ENCODE data around the gene PIK3R1. TPM values are rescaled to one million over a fixed set of nuclear protein-coding genes. Genes with fewer than 3 reads are reported as not detected.

Gene PIK3R1
- total and polyA plus RNA-seq, 4 experiments from 2014 or later = 92.6 to 152 (median 125) TPM

- DNase-seq = no peak
- H3K36me3 ChIP-seq (ENCODE audit: insufficient read depth, low read length) = no peaks in the 10 kb centered on the region
- H3K27ac ChIP-seq (ENCODE audit: low read depth, low read length) = no peak overlapping the region
- H3K27me3 ChIP-seq (ENCODE audit: insufficient read depth, low read length) = no peaks in the 10 kb centered on the region
- H3K4me3 Mint-ChIP-seq = no peak overlapping the region
- H3K4me1 Mint-ChIP-seq = peaks cover 10 to 18% (median 12%) of the 10 kb centered on the region in 4 donors
- H3K27ac Mint-ChIP-seq = no peak overlapping the region
- peaks cover 10% of the 10 kb centered on the region for H3K4me1 ChIP-seq (ENCODE audit: insufficient read depth, low read length)
- ChIA-PET POLR2A (ENCODE audit: partially characterized antibody) (no interaction called here), CTCF (ENCODE audit: partially characterized antibody) (no interaction called here)
- no peaks in the 10 kb centered on the region for H3K9me3 ChIP-seq (ENCODE audit: control insufficient read depth in 1 of 2, low read length in 2 of 2)
- H3K4me3 ChIP-seq (ENCODE audit: low read length in 2 of 2) = no peak overlapping the region
- peaks cover 0 to 6% (median 0%) of the 10 kb centered on the region in 8 donors for H3K9me3 Mint-ChIP-seq
- peaks cover 0 to under 1% of the 10 kb centered on the region in 2 donors for H3K27me3 Mint-ChIP-seq
- H3K36me3 Mint-ChIP-seq = no peaks in the 10 kb centered on the region
- intact Hi-C loops (cut with micrococcal nuclease) = no loop called here
These were observed 98.9 kb downstream of the PIK3R1 start for GRCh38 chr5:68314465-68314864.

- POLR2A ChIA-PET (ENCODE audit: partially characterized antibody) = no interaction called here
- Mint-ChIP-seq H3K27me3 (peaks cover 0 to 2% of the 10 kb centered on the region in 2 donors), H3K27ac (peak overlapping the region in 5 of 7 donors; percentile 39 to 82 (median 58)), H3K36me3 (no peaks in the 10 kb centered on the region), H3K9me3 (peaks cover 0 to 6% (median 0%) of the 10 kb centered on the region in 8 donors), H3K4me3 (peak overlapping the region in 2 of 8 donors; percentile 34 to 69), H3K4me1 (peaks cover 10 to 18% (median 12%) of the 10 kb centered on the region in 4 donors)
- CTCF ChIA-PET (ENCODE audit: partially characterized antibody) = no interaction called here
- no peak overlapping the region for H3K4me3 ChIP-seq (ENCODE audit: low read length in 2 of 2)
- no peaks in the 10 kb centered on the region for H3K27me3 ChIP-seq (ENCODE audit: insufficient read depth, low read length)
- DNase-seq = peak in 4 of 5 donors; percentile 17 to 53 (median 30)
- no peak overlapping the region for H3K27ac ChIP-seq (ENCODE audit: low read depth, low read length)
- no peaks in the 10 kb centered on the region for H3K9me3 ChIP-seq (ENCODE audit: control insufficient read depth in 1 of 2, low read length in 2 of 2)
- peaks cover 10% of the 10 kb centered on the region for H3K4me1 ChIP-seq (ENCODE audit: insufficient read depth, low read length)
- intact Hi-C loops (cut with micrococcal nuclease) = no loop called here
- no peaks in the 10 kb centered on the region for H3K36me3 ChIP-seq (ENCODE audit: insufficient read depth, low read length)
These were observed 100.2 kb downstream of the PIK3R1 start for GRCh38 chr5:68315679-68316271.

- DNase-seq = no peak
- Mint-ChIP-seq H3K27ac (peak overlapping the region in 1 of 7 donors; percentile 9), H3K9me3 (peaks cover 0 to 4% (median 0%) of the 10 kb centered on the region in 8 donors), H3K27me3 (peaks cover 0 to 2% of the 10 kb centered on the region in 2 donors), H3K4me3 (no peak overlapping the region), H3K36me3 (no peaks in the 10 kb centered on the region), H3K4me1 (peaks cover 10 to 18% (median 12%) of the 10 kb centered on the region in 4 donors)
- no peaks in the 10 kb centered on the region for H3K9me3 ChIP-seq (ENCODE audit: control insufficient read depth in 1 of 2, low read length in 2 of 2)
- no peaks in the 10 kb centered on the region for H3K27me3 ChIP-seq (ENCODE audit: insufficient read depth, low read length)
- H3K4me1 ChIP-seq (ENCODE audit: insufficient read depth, low read length) = peaks cover 10% of the 10 kb centered on the region
- ChIA-PET POLR2A (ENCODE audit: partially characterized antibody) (no interaction called here), CTCF (ENCODE audit: partially characterized antibody) (no interaction called here)
- H3K36me3 ChIP-seq (ENCODE audit: insufficient read depth, low read length) = no peaks in the 10 kb centered on the region
- intact Hi-C loops (cut with micrococcal nuclease) = no loop called here
- no peak overlapping the region for H3K27ac ChIP-seq (ENCODE audit: low read depth, low read length)
- no peak overlapping the region for H3K4me3 ChIP-seq (ENCODE audit: low read length in 2 of 2)
These were observed 100.9 kb downstream of the PIK3R1 start for GRCh38 chr5:68316469-68316868.

GRCh38 chr5:68317646-68318045 lies 102.1 kb downstream of the PIK3R1 start:
- no peaks in the 10 kb centered on the region for H3K9me3 ChIP-seq (ENCODE audit: control insufficient read depth in 1 of 2, low read length in 2 of 2)
- H3K27ac ChIP-seq (ENCODE audit: low read depth, low read length) = no peak overlapping the region
- peaks cover 0 to 2% of the 10 kb centered on the region in 2 donors for H3K27me3 Mint-ChIP-seq
- H3K27me3 ChIP-seq (ENCODE audit: insufficient read depth, low read length) = no peaks in the 10 kb centered on the region
- no peaks in the 10 kb centered on the region for H3K36me3 ChIP-seq (ENCODE audit: insufficient read depth, low read length)
- ChIA-PET POLR2A (ENCODE audit: partially characterized antibody) (no interaction called here), CTCF (ENCODE audit: partially characterized antibody) (no interaction called here)
- H3K27ac Mint-ChIP-seq = no peak overlapping the region
- H3K9me3 Mint-ChIP-seq = peaks cover 0 to 4% (median 0%) of the 10 kb centered on the region in 8 donors
- DNase-seq = no peak
- H3K36me3 Mint-ChIP-seq = no peaks in the 10 kb centered on the region
- H3K4me1 ChIP-seq (ENCODE audit: insufficient read depth, low read length) = peaks cover 10% of the 10 kb centered on the region
- intact Hi-C loops (cut with micrococcal nuclease) = no loop called here
- no peak overlapping the region for H3K4me3 Mint-ChIP-seq
- H3K4me3 ChIP-seq (ENCODE audit: low read length in 2 of 2) = no peak overlapping the region
- peaks cover 10 to 18% (median 12%) of the 10 kb centered on the region in 4 donors for H3K4me1 Mint-ChIP-seq

GRCh38 chr5:68318955-68319705 lies 103.6 kb downstream of the PIK3R1 start:
- Mint-ChIP-seq H3K36me3 (no peaks in the 10 kb centered on the region), H3K4me3 (no peak overlapping the region), H3K27me3 (peaks cover 0 to 2% of the 10 kb centered on the region in 2 donors), H3K9me3 (peaks cover 0 to 4% (median 0%) of the 10 kb centered on the region in 8 donors), H3K4me1 (peaks cover 10 to 18% (median 12%) of the 10 kb centered on the region in 4 donors), H3K27ac (peak overlapping the region in 1 of 7 donors; percentile 57)
- H3K27ac ChIP-seq (ENCODE audit: low read depth, low read length) = no peak overlapping the region
- H3K27me3 ChIP-seq (ENCODE audit: insufficient read depth, low read length) = no peaks in the 10 kb centered on the region
- no peak overlapping the region for H3K4me3 ChIP-seq (ENCODE audit: low read length in 2 of 2)
- no peaks in the 10 kb centered on the region for H3K9me3 ChIP-seq (ENCODE audit: control insufficient read depth in 1 of 2, low read length in 2 of 2)
- no peak for DNase-seq
- ChIA-PET CTCF (ENCODE audit: partially characterized antibody) (no interaction called here), POLR2A (ENCODE audit: partially characterized antibody) (no interaction called here)
- peaks cover 10% of the 10 kb centered on the region for H3K4me1 ChIP-seq (ENCODE audit: insufficient read depth, low read length)
- intact Hi-C loops (cut with micrococcal nuclease) = no loop called here
- no peaks in the 10 kb centered on the region for H3K36me3 ChIP-seq (ENCODE audit: insufficient read depth, low read length)

- H3K4me1 Mint-ChIP-seq = peaks cover 10 to 18% (median 12%) of the 10 kb centered on the region in 4 donors
- Histone ChIP-seq H3K27me3 (ENCODE audit: insufficient read depth, low read length) (no peaks in the 10 kb centered on the region), H3K9me3 (ENCODE audit: control insufficient read depth in 1 of 2, low read length in 2 of 2) (no peaks in the 10 kb centered on the region), H3K27ac (ENCODE audit: low read depth, low read length) (no peak overlapping the region), H3K4me3 (ENCODE audit: low read length in 2 of 2) (no peak overlapping the region), H3K36me3 (ENCODE audit: insufficient read depth, low read length) (no peaks in the 10 kb centered on the region), H3K4me1 (ENCODE audit: insufficient read depth, low read length) (peaks cover 10% of the 10 kb centered on the region)
- peaks cover 0 to 4% (median 0%) of the 10 kb centered on the region in 8 donors for H3K9me3 Mint-ChIP-seq
- CTCF ChIA-PET (ENCODE audit: partially characterized antibody) = interaction anchor here (1.5 kb wide), 1 partner anchor 33 kb away, joined by 4 read pairs; no protein-coding TSS in a partner anchor
- no peaks in the 10 kb centered on the region for H3K36me3 Mint-ChIP-seq
- no peak for DNase-seq
- peaks cover 2 to 4% of the 10 kb centered on the region in 2 donors for H3K27me3 Mint-ChIP-seq
- peak overlapping the region in 1 of 7 donors; percentile 57 for H3K27ac Mint-ChIP-seq
- intact Hi-C loops (cut with micrococcal nuclease) = no loop called here
- POLR2A ChIA-PET (ENCODE audit: partially characterized antibody) = no interaction called here
- H3K4me3 Mint-ChIP-seq = no peak overlapping the region
These were observed 104.3 kb downstream of the PIK3R1 start for GRCh38 chr5:68319706-68320412.

- no peaks in the 10 kb centered on the region for H3K27me3 ChIP-seq (ENCODE audit: insufficient read depth, low read length)
- POLR2A ChIA-PET (ENCODE audit: partially characterized antibody) = no interaction called here
- H3K36me3 ChIP-seq (ENCODE audit: insufficient read depth, low read length) = no peaks in the 10 kb centered on the region
- Mint-ChIP-seq H3K9me3 (peaks cover 0 to 4% (median 0%) of the 10 kb centered on the region in 8 donors), H3K4me1 (peaks cover 7 to 13% (median 10%) of the 10 kb centered on the region in 4 donors), H3K27me3 (peaks cover 6 to 8% of the 10 kb centered on the region in 2 donors), H3K27ac (no peak overlapping the region), H3K36me3 (peaks cover 0 to 3% of the 10 kb centered on the region in 2 donors), H3K4me3 (no peak overlapping the region)
- DNase-seq = no peak
- CTCF ChIA-PET (ENCODE audit: partially characterized antibody) = interaction anchor here (1.5 kb wide), 1 partner anchor 34 kb away, joined by 4 read pairs; no protein-coding TSS in a partner anchor
- peaks cover 7% of the 10 kb centered on the region for H3K4me1 ChIP-seq (ENCODE audit: insufficient read depth, low read length)
- no peak overlapping the region for H3K4me3 ChIP-seq (ENCODE audit: low read length in 2 of 2)
- intact Hi-C loops (cut with micrococcal nuclease) = no loop called here
- H3K27ac ChIP-seq (ENCODE audit: low read depth, low read length) = no peak overlapping the region
- no peaks in the 10 kb centered on the region for H3K9me3 ChIP-seq (ENCODE audit: control insufficient read depth in 1 of 2, low read length in 2 of 2)
These were observed 104.9 kb downstream of the PIK3R1 start for GRCh38 chr5:68320413-68320986.

All from CD4-positive, alpha-beta memory T cell (primary cell).